Ishikawa (cell line): ENCODE data around the gene EPS8.

ENCODE experiments used
- CEBPB ChIP-seq: IDR thresholded peaks from 2 replicates; pipeline ENCODE4 v1.6.1; 2012
- CREB1 ChIP-seq: IDR thresholded peaks from 2 replicates; pipeline ENCODE4 v1.6.1; 2012; ENCODE audit warnings: low read depth

- TF ChIP-seq CREB1 (no peak), CEBPB (no peak)
These were observed 45.4 kb upstream of the EPS8 start for GRCh38 chr12:15834575-15834974.
